Fibroblast of the conjunctiva (primary cell): Measurements from ENCODE around the gene TM9SF2.
A peak's percentile ranks its signal among the peaks of the same experiment; 100 is the strongest.

Experiments used
- DNase-seq: peaks from one replicate; pipeline ENCODE4 v3.0.0-alpha.2; 2010; ENCODE audit warnings: low read depth

TM9SF2 gene

DNA sequence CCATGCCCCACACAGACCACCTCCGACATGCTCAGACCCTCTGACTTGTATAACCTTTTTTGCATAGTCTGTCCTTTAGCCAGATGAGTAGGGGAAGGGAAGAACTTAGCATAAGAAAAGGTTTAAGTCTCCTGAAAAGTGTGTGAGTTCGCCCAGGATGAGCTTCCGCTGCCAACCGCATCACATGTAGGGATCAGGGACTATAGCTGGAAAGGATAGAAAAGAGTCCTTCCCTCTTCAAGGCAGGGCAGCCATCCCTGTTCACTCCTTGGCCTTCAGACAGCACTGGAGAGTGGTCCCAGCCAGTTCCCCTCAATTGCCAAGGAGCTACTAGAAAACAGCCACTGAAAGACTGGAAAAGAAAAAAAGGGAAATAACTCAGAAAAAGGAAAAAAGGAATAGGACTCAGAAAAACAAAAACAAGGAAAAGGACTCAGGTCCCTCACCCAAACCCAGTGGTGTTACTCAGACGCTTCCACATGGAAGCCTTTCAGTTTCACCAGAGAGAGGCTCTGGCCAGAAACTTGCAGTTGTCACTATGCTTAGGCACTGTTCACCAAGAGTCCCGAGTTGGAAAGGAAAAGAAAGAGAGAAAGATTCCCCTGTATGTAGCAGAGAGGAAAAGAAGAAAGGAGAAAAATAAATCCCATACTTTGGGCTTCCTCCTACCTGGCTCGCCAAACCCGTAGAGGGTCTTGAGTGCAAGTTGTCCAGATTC is 5.6 kb upstream of the TM9SF2 start:
- DNase-seq = no peak

DNA sequence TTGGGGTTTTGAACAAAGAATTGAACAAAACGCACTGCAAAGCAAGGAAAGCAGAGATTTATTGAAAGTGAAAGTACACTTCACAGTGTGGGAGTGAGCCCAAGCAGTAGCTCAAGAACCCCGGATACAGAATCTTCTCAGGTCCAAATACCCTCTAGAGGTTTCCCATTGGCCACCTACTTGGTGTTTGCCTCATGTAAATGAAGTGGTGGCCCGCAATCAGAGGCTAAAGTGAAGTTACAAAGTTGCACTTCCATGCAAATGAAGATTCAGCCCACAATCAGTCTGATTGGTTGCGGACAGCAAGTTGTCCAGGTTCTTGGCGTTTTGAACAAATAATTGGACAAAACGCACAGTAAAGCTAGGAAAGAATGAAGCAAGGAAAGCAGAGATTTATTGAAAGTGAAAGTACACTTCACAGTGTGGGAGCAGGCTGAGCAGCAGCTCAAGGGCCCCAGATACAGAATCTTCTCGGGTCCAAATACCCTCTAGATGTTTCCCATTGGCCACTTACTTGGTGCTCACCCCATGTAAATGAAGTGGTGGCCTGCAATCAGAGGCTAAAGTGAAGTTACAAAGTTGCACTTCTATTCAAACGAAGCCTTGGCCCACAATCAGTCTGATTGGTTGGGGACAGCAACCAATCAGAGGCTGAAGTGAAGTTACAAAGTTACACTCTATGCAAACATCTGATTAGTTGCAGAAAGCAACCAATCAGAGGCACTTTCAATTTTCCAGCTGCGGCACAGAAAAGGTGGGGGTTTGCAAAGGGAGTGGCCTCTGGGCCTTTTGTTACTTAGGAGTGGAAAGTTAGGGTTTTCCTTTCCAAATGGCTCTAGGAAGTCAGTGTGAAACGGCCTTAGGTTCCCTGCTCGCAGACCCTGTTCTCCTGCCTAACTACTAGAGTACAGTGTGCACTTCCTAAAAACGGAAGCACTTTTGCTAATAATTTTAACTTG is 4.8 kb upstream of the TM9SF2 start:
- DNase-seq = peak; percentile 38

DNA sequence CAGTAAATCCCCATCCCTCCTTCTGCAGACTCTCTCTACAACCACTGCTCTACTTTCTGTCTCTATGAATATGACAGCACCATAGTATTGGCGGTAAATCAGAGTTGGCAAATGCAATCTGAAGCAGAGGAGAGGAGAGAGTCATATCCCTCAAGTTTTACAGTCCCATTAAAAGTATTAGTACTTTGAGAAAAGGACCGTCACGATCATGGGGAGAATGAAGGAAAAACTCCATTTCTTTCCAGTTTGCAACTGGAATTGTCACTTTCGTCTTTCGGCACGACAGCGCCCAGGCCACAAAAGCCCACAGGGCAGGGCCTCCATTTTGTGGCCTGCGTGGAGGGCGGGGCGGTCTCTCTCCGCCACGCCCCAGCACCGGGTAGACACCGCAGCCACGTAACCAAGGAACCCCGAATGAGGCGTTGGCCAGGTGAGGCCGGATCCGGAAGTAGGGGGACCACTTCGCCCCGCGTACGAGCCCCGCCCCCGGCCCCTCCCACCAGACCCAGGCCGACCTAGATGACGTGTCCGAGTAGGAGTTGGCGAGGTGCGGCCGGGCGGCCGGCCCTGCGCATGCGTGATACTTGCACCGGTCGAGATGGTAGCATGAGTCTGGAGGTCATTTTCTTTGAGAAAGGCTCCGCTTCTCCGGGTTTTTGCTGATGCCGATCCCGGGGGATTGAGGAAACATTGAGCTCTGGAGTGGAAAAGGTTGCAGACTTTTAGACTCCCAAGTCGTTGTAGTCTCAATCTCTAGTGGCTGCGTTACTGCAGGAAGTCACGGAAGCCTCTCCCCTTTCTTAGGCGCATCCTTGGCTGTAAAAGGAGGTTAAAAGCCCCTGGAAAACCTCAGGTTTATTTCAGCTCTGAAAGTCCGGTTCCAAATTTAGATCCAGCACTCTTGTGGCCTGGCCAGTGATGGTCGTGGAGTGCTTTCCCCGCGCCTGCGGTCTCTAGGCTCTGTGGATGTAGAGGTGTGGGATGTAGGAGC is 2.8 kb upstream of the TM9SF2 start:
- DNase-seq = peak; percentile 97

DNA sequence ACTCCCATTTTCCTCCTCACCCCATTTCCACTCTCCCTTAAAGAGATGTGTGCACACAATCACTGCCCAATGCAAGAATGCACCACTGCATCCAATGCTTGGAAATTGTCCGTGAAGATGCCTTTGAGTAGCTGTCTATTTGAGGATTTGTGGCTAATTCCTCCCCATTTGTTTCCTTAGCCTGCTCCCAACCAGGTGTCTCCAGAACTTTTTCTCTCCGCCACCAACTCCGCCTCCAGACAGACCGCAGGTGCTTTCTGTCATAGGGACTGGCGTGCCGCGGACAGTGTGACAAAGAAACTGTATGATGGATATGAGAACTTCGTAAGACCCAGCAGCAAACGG is 461 bp upstream of the TM9SF2 start:
- no peak for DNase-seq

DNA sequence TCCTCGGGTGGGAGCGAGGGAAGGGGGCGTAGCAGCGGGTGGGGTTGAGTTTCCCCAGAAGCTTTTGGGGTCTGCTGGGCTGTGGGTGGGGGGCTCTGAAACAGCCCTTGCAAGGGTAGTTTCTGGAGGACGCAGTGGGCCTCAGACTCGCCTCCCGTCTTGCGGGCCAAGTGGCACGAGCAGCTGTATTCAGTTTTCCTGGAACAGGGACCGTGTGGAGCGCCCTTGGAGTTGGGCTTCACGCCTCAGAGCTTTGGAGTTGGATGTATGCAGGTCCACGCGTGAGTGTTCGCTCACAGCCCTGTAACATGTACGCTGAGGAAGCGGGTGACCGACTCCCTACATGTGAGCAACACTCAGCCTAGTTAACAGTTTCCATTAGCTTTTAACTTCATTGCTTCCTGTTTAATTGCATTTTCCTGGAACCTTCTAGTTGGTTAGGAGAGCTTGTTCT is 603 bp downstream of the TM9SF2 start:
- DNase-seq = no peak

DNA sequence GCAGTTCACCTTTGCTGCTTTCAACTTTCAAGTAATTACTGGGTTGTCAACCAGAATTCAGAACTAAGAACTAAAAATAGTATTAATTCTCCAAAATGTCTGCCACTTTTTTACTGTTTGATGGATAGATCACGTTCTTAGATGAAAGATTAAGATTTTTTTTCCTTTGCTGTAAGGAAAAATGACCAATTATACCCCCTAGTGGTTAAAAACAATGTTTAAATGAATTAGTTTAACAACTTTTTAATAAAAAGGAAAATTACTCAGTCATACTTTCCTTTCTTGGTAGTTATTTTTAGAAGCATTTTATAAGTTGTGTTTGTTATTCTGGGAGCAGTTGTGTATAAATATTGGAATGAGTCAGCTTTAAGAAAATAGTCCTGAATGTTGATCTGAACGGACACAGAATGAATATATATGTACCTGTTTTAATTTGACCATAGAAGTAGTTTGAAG is 4.6 kb downstream of the TM9SF2 start:
- DNase-seq = no peak

DNA sequence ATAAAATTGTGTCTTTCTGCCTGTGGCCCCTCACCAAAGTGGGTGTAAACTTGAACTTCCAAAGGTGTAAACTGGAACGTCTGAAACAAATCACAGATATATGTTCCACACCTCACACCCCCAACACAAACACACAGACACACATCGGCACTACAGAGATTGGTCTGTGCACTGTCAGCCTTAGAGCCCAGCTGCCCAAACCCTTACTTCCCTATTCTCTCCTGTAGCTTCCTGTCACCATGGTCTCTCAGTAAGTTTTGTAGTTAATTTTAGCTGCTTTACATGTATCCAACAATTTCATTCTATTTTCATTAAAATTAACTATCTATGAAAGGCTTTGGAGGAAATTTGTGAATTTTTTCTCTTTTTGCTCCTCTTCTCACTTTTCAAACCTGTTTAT is 5.4 kb downstream of the TM9SF2 start:
- DNase-seq = no peak

DNA sequence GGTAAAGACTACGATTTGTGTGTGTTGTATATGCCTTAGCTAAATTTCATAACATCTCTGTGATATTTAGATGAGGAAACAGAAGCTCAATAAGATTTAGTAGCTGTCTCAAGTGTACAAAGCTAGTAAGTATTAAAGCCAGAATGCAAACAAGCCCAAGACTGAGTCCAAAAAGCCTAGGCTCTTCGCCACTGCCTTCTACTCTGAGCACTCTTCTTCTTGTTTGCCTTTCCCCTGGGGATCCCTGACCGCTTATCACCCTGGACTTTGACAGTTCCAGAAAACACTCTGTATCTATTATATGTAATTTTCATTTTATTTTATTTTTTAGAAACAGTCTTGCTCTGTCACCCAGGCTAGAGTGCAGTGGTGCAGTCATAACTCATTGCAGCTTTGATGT is 5.8 kb downstream of the TM9SF2 start:
- no peak for DNase-seq

DNA sequence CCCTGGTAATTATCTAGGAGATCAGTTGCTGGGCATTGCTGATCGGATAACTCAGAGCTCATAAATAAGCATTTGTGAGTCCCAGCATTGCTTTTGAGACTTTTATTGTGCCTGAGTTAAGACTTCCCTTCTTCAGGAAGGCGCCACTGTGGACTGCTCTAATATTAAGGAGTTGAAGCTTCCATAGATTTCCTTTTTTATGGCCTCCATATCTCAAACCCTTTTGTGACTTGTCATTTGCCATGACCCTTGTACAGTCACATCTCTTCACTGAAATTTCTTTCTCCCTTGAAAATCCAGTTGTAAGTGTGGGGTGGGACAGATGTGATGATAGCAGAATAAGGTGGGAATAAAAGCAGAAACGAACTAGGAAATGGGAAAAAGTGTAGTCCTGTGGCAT is 6.3 kb downstream of the TM9SF2 start:
- DNase-seq = no peak

DNA sequence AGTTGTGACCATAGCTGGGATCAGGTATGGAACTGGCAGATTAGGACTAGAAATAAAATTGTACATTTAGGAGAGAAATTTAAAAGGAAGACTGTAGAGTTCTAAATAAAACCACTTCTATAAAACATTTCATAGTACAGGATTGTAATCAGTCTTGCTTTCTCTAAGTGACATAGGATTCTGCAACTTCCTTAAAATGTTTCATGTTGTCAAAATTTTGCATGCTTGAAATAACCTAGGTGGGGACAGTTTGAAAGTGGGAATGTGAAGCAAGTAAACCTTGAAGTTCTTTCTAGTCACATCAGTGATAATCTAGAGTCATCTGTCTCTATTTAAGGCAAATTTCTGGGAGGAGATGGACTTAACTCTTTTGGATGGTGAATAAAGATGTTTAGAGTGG is 6.7 kb downstream of the TM9SF2 start:
- DNase-seq = no peak

DNA sequence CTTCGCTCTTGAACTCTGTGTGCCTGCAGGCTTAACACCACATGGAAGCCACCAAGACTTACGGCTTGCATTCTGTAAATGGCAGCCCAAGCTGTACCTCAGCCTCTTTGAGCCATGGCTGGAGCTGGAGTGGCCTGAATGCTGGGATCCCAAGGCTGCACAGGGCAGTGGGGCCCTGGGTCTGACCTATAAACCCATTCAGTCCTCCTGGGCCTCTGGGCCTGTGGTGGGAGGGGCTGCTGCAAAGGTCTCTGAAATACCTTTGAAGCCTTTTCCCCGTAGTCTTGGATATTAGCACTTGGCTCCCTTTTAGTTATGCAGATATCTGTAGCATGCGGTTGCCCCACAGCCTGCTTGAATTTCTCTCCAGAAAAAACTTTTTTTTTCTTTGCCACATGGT is 8.2 kb downstream of the TM9SF2 start:
- DNase-seq = no peak

DNA sequence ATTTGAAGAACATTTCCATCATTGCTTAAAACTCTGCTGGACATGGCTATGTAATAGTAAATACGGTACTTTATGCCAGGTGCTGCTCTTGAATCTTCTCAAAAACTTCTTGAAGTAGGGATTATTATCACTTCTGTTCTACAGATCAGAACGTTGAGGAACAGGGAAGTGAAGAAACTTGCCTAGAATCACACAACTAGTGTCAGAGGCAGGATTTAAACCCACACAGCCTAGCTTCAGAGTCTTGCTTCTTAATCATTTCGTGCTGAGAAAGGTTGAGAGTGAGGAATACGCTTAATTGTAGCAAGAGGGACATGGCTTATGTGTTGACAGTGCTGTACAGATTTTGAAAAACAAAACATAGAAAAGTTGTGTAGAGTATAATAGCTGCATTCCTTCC is 13.5 kb downstream of the TM9SF2 start:
- no peak for DNase-seq

DNA sequence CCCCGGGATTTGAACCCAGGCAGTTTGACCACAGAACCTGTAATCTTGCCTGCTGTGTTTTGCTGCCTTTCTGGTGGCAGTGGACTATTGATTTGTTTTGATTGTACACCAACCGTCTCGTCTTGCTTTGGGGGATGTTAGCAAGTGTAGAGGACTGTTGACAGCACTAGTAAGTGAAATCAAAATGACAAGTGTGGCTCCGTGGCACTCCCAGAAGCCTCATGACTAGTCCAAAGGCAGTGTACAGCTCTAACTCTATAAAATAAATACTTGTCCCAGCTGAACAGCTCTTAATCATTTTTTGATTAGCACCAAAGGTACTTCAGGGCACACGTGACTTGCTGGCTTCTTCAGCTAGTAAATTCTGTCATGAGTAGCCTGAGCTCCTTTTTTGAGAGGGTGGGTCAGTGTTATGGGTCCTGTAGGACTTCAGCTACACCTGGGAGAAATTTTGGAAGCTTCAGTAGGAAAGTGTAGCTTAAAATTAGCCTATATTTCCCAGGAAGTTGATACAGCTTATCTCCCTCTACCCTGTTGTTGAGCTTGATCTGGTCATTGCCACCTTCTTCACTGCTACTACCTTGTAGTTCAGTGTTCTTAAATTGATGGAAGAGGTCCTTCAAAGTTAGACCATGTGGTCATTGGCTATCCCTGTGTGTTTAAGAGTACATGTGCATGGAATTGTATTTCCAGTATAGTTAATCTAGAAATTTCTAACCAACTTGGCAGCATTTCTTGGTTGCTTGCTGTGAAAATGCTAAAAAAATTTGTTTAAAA is 15.1 kb downstream of the TM9SF2 start:
- DNase-seq = no peak

DNA sequence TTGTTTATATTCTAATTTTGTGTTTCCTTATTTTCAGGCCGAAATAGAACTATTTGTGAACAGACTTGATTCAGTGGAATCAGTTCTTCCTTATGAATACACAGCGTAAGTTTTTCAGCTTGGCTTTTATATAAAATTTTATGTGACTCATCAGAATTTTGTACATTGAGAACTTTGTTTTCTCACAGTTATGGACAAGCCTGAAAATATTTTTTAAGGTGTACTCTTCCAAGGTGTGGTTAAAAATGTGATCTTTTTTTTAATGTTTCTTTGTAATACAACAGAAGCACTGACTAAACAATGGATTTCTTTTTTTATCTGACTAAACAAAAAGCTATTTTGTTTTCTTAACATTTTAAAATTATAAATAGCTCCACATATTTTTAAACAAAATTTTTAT is 16.3 kb downstream of the TM9SF2 start:
- DNase-seq = no peak

DNA sequence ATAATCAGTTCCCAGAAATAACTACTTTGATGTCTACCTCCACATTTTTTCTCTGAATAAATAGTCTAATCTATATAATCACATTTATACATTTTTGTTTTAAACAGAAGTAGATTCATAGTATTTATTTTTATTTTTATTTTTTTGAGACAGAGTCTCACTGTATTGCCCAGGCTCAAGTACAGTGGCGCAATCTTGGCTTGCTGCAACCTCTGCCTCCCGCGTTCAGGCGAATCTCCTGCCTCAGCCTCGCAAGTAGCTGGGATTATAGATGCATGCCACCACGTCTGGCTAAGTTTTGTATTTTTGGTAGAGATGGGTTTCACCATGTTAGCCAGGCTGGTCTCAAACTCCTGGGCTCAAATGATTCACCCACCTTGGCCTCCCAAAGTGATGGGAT is 16.7 kb downstream of the TM9SF2 start:
- no peak for DNase-seq

DNA sequence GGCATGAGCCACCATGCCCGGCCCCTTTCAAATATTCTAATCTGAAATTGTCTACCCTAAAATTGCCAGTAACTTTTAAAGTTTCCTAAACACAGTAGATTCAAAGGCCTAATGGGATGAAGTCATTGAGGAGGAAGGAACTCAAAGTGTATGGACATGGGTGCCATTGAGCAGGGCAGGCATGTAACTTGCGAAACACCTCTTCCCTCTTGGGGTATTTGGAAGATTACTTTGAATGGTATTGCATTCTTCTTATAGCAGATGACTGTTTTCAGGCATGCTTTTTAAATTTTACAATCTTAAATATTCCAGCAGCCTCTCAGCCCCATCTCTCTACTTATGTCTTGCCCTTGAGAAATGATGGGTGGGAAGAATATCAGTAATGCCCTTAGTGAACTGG is 21.0 kb downstream of the TM9SF2 start:
- no peak for DNase-seq

DNA sequence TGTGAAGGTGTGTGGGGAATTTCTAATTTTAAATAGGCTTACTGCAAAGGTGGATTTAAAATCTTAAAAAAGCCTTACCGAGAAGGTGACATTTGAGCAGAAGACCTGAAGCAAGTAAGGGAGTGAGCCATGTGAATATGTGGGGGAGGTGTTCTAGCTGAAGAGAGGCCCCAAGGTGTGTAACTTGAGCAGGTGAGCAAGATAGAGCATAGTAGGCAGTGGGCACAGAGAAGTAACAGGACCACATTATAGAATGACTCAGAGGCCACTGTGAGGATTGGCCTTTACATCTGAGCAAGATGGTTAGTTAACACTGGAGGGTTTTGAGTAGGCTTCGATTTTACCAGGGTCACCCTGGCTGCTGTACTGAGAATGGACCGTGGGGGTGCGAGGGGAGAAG is 22.6 kb downstream of the TM9SF2 start:
- DNase-seq = no peak

DNA sequence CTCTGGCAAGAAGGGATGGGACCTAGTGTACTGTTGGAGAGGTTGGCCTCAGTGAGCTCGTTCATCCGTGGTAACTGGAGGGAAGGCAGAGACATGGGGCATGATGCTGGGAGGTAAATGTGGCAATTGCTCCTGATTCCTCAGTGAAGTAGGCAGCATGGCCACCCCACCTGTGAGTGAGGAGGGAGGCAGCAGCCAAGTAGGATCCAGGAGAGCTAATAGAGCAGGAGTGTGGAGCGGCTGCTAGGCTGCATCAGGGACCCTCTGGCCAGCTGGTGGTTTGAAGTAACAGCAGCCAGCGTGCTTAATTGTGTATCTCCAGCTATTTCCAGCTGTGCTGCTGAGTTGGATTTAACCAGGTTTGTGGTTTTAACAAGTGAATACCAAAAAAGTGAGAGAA is 24.7 kb downstream of the TM9SF2 start:
- DNase-seq = no peak

DNA sequence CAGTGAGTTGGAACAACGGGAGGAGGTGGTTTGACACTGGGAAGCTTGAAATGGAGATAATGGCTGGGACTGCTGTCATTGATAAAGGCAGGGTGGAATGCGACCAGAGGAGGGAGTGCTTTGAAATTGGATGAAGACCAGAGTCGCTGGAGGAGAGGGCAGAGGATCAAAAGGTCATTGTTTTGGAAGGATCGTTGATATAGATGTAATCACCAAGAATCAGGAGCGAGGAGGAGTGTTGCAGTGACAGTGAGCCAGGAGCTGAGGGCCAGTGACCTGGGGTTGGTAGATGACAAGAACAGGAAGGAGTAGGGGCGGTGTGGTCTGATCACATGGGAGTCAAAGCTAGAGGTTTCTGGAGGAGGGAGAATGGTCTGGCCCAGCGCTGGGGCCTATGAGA is 25.3 kb downstream of the TM9SF2 start:
- DNase-seq = no peak

DNA sequence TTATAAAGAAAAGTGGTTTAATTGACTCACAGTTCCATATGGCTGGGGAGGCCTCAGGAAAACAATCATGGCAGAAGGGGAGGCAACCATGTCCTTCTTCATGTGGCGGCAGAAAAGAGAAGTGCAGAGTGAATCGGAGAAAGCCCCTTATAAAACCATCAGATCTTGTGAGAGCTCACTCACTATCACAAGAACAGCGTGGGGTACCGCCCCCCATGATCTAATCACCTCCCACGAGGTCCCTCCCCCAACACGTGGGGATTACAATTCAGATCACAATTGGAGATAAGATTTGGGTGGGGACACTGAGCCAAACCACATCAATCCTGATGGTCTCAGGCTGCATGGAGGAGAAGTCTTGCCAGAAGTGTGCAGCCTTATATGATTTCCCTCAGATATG is 26.0 kb downstream of the TM9SF2 start:
- DNase-seq = no peak

DNA sequence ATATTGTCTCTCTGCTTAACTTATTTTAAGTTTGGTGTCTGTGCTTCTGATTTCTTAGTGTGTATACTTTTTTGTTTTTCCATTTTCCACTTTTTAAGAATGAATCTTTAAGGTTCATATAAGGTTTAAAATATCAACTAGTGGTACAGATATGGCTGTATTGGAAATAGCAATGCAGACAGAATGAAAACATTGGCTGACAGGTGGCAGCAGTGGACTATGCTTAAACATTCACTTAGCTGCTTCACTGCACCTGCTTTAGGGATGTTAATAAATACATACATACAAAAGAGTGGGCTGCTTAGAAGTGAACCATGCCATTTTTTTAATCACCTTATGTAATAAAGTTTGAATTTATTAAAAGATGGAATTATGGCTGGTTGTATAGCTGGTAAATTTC is 27.3 kb downstream of the TM9SF2 start:
- DNase-seq = no peak
